ENCODE measurements around the gene ZFYVE28.

Gene ZFYVE28

GRCh38 chr4:2261110-2261852 lies 157.2 kb downstream of the ZFYVE28 start:
- DNase-seq (ENCODE audit: low spot score): no peak

GRCh38 chr4:2260344-2261109 lies 157.9 kb downstream of the ZFYVE28 start:
- DNase-seq (ENCODE audit: low spot score): no peak

DNA sequence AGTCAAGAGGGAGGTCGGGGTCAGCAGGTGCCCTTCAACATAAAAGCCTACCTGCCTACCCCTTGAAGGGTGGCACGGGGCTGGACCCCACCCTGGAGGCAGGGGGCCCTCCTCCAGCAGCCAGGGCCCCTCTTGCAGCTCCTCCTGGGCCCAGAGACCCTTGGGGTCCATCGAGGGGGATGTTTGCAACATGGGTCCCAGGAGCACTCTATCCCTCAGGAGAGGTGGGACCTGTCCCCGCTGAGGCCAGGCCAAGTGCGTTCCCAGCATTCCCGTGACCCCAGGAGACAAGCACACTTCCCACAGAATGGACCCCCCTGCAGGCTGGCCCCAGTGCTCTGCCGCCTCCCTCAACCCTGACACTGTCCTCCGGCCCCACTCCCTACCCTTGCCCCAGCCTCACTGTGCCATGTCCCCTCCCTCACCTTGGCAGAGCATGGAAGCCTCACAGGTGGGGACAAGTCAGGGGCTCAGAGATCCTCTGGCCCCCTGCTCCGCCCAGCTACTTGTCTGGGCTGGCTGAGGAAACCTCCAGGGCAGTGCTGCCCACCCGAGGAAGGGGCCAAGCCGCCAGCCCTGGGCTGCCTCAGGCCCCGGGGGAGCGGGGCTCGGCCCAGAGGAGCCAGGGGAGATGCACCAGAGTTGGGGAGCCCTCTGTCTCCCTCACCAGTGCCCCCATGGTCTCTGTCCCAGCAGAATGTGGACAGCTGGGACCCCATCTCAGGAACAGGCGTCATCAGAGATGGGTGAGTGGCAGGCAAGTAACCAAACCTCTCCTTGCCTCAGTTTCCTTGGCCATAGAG lies 158.7 kb downstream of the ZFYVE28 start:
- DNase-seq (ENCODE audit: low spot score): no peak

- DNase-seq (ENCODE audit: low spot score): no peak
Measured at GRCh38 chr4:2259036-2259540, 159.4 kb downstream of the ZFYVE28 start.

- no peak for DNase-seq (ENCODE audit: low spot score)
Measured at GRCh38 chr4:2258091-2259035, 160.1 kb downstream of the ZFYVE28 start.

- no peak for DNase-seq (ENCODE audit: low spot score)
Measured at GRCh38 chr4:2257361-2258081, 160.9 kb downstream of the ZFYVE28 start.

DNA sequence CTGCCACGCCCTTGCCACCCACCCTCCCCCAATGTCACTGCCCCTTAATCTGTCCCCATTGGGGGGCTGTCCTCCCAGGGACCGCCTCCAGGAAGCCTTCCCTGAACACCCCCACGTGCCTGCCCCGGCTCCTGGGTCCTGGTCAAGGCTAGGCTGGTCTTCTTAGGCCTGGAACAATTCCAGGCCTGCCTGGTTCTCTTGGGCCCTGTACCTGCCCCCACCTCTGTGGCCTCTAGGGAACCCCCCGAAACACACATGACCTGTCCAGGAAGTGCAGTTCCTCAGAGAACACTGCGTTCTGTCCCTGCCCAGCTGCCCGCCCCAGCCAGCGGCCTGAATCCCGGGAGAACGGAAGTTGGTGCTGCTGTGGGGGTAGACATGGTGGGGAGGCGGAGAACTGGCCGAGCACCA lies 161.7 kb downstream of the ZFYVE28 start:
- DNase-seq (ENCODE audit: low spot score): no peak

- DNase-seq (ENCODE audit: low spot score): no peak
Measured at GRCh38 chr4:2256156-2256731, 162.2 kb downstream of the ZFYVE28 start.

- no peak for DNase-seq (ENCODE audit: low spot score)
Measured at GRCh38 chr4:2255501-2256155, 162.8 kb downstream of the ZFYVE28 start.

GRCh38 chr4:2254665-2255500 lies 163.6 kb downstream of the ZFYVE28 start:
- DNase-seq (ENCODE audit: low spot score): no peak

- DNase-seq (ENCODE audit: low spot score): no peak
Measured at GRCh38 chr4:2253160-2254084, 165.0 kb downstream of the ZFYVE28 start.

GRCh38 chr4:2252530-2253091 lies 165.8 kb downstream of the ZFYVE28 start:
- DNase-seq (ENCODE audit: low spot score): no peak

GRCh38 chr4:2251795-2252529 lies 166.5 kb downstream of the ZFYVE28 start:
- no peak for DNase-seq (ENCODE audit: low spot score)

GRCh38 chr4:2251073-2251794 lies 167.2 kb downstream of the ZFYVE28 start:
- DNase-seq (ENCODE audit: low spot score): no peak

- DNase-seq (ENCODE audit: low spot score): no peak
Measured at GRCh38 chr4:2250357-2251072, 167.9 kb downstream of the ZFYVE28 start.

Data from SK-N-DZ (cell line).